Endothelial cell (in vitro differentiated cells): Measurements from ENCODE around the gene MPZL2. TPM values are rescaled to one million over a fixed set of nuclear protein-coding genes. Genes with fewer than 3 reads are reported as not detected.

Experiments used
- DNase-seq: peaks from one replicate; pipeline ENCODE4 v3.0.0; 2021; ENCODE audit warnings: low spot score
- H3K27ac Mint-ChIP-seq: one replicate; pipeline ENCODE4 v1.8.0; 2021; ENCODE audit warnings: mixed read lengths, inconsistent platforms; ENCODE audit not compliant: unreplicated experiment
- H3K27me3 Mint-ChIP-seq: one replicate; pipeline ENCODE4 v1.8.0; 2021; ENCODE audit warnings: mild to moderate bottlenecking, moderate library complexity, mixed read lengths, inconsistent platforms; ENCODE audit not compliant: unreplicated experiment
- H3K36me3 Mint-ChIP-seq: one replicate; pipeline ENCODE4 v1.8.0; 2021; ENCODE audit warnings: mild to moderate bottlenecking, low read depth, mixed read lengths, inconsistent platforms; ENCODE audit not compliant: unreplicated experiment
- H3K4me1 Mint-ChIP-seq: one replicate; pipeline ENCODE4 v1.8.0; 2021; ENCODE audit warnings: mild to moderate bottlenecking, mixed read lengths, inconsistent platforms; ENCODE audit not compliant: unreplicated experiment
- H3K4me3 Mint-ChIP-seq: one replicate; pipeline ENCODE4 v1.8.0; 2021; ENCODE audit warnings: mild to moderate bottlenecking, mixed read lengths, inconsistent platforms; ENCODE audit not compliant: unreplicated experiment
- H3K9me3 Mint-ChIP-seq: one replicate; pipeline ENCODE4 v1.8.0; 2021; ENCODE audit warnings: mixed read lengths, inconsistent platforms; ENCODE audit not compliant: unreplicated experiment
- CTCF ChIP-seq: fragments of 200-600 bp; sonication (generic); IDR thresholded peaks from one replicate; pipeline ENCODE4 v1.5.0; 2021; ENCODE audit warnings: antibody characterized with exemption; ENCODE audit not compliant: unreplicated experiment
- total RNA-seq: library from RNA; stranded (reverse); fragmentation: NEBNext Ultra II Directional; extraction: Animal tissue kit (Norgen Biotek cat#: 25700); gene quantifications from one replicate; pipeline ENCODE4 v1.2.1, GENCODE V29; 2021; ENCODE audit not compliant: unreplicated experiment

The MPZL2 gene
- total RNA-seq, 1 donor from 2014 or later, result 1.0 TPM

GRCh38 chr11:118219732-118220131 lies 44.4 kb downstream of the MPZL2 start:
- no peak for DNase-seq
- Mint-ChIP-seq H3K27me3 (peaks cover 1% of the 10 kb centered on the region), H3K36me3 (no peaks in the 10 kb centered on the region), H3K27ac (no peak overlapping the region), H3K4me3 (no peak overlapping the region), H3K4me1 (no peaks in the 10 kb centered on the region), H3K9me3 (no peaks in the 10 kb centered on the region)
- TF ChIP-seq CTCF, result no peak

- peaks cover 1% of the 10 kb centered on the region for H3K27me3 Mint-ChIP-seq
- TF ChIP-seq CTCF, result no peak
- no peak overlapping the region for H3K27ac Mint-ChIP-seq
- peaks cover 1% of the 10 kb centered on the region for H3K4me1 Mint-ChIP-seq
- no peaks in the 10 kb centered on the region for H3K36me3 Mint-ChIP-seq
- no peak overlapping the region for H3K4me3 Mint-ChIP-seq
- DNase-seq, result no peak
- H3K9me3 Mint-ChIP-seq, result no peaks in the 10 kb centered on the region
Observed at GRCh38 chr11:118219244-118219643, 44.9 kb downstream of the MPZL2 start.

- no peak overlapping the region for H3K4me3 Mint-ChIP-seq
- no peaks in the 10 kb centered on the region for H3K9me3 Mint-ChIP-seq
- DNase-seq, result no peak
- no peak overlapping the region for H3K27ac Mint-ChIP-seq
- H3K4me1 Mint-ChIP-seq, result peaks cover 18% of the 10 kb centered on the region
- TF ChIP-seq CTCF, result no peak
- H3K27me3 Mint-ChIP-seq, result peaks cover 5% of the 10 kb centered on the region
- H3K36me3 Mint-ChIP-seq, result no peaks in the 10 kb centered on the region
Observed at GRCh38 chr11:118217575-118217974, 46.5 kb downstream of the MPZL2 start.

- Mint-ChIP-seq H3K27me3 (peaks cover 4% of the 10 kb centered on the region), H3K4me3 (no peak overlapping the region), H3K4me1 (peaks cover 25% of the 10 kb centered on the region), H3K9me3 (no peaks in the 10 kb centered on the region), H3K36me3 (no peaks in the 10 kb centered on the region), H3K27ac (no peak overlapping the region)
- no peak for TF ChIP-seq CTCF
- no peak for DNase-seq
Observed at GRCh38 chr11:118216621-118217481, 47.2 kb downstream of the MPZL2 start.

GRCh38 chr11:118215765-118216164 lies 48.3 kb downstream of the MPZL2 start:
- TF ChIP-seq CTCF, result no peak
- Mint-ChIP-seq H3K27me3 (peaks cover 4% of the 10 kb centered on the region), H3K27ac (no peak overlapping the region), H3K36me3 (no peaks in the 10 kb centered on the region), H3K4me3 (no peak overlapping the region), H3K9me3 (no peaks in the 10 kb centered on the region), H3K4me1 (peaks cover 32% of the 10 kb centered on the region)
- DNase-seq, result no peak
